Fibroblast of villous mesenchyme (primary cell): ENCODE data around the gene STRN3. TPM values are rescaled to one million over a fixed set of nuclear protein-coding genes. Genes with fewer than 3 reads are reported as not detected.

Experiments used
- DNase-seq: peaks from one replicate; pipeline ENCODE4 v3.0.0-alpha.2; 2010; ENCODE audit warnings: low read depth
- H3K4me3 ChIP-seq: 2 replicates; pipeline ENCODE4 v1.5.1; 2011; ENCODE audit warnings: low read depth, mild to moderate bottlenecking, low read length
- CTCF ChIP-seq: IDR thresholded peaks from 2 replicates; pipeline ENCODE4 v1.5.1; 2012; ENCODE audit warnings: low read depth, mild to moderate bottlenecking, low read length; ENCODE audit not compliant: insufficient read depth
- total RNA-seq: library from RNA; depleted of rRNA; stranded (reverse); fragments of >200 nt; gene quantifications from 2 replicates; pipeline ENCODE4 v1.2.3, GENCODE V29; 2012

Gene STRN3
- total RNA-seq, 1 donor: 83.3 TPM

- DNase-seq: no peak
- H3K4me3 ChIP-seq: no peak overlapping the region
- TF ChIP-seq CTCF: no peak
Observed at GRCh38 chr14:30958555-30959407, 67.4 kb downstream of the STRN3 start.

- no peak overlapping the region for H3K4me3 ChIP-seq
- TF ChIP-seq CTCF: no peak
- no peak for DNase-seq
Observed at GRCh38 chr14:30957813-30958370, 68.3 kb downstream of the STRN3 start.

- no peak for DNase-seq
- TF ChIP-seq CTCF: no peak
- no peak overlapping the region for H3K4me3 ChIP-seq
Observed at GRCh38 chr14:30949651-30950050, 76.5 kb downstream of the STRN3 start.

GRCh38 chr14:30943694-30944093 lies 82.5 kb downstream of the STRN3 start:
- TF ChIP-seq CTCF: no peak
- DNase-seq: no peak
- no peak overlapping the region for H3K4me3 ChIP-seq

- TF ChIP-seq CTCF: no peak
- H3K4me3 ChIP-seq: no peak overlapping the region
- DNase-seq: no peak
Observed at GRCh38 chr14:30940886-30941285, 85.3 kb downstream of the STRN3 start.

GRCh38 chr14:30938617-30939016 lies 87.6 kb downstream of the STRN3 start:
- peak; percentile 29 for DNase-seq
- H3K4me3 ChIP-seq: no peak overlapping the region
- TF ChIP-seq CTCF: no peak
